ENCODE measurements around the gene AGAP1. TPM values are rescaled to one million over a fixed set of nuclear protein-coding genes. Genes with fewer than 3 reads are reported as not detected.

The AGAP1 gene
- total and polyA plus RNA-seq, 10 donors, result 1.1 to 26.6 (median 11.3) TPM

DNA sequence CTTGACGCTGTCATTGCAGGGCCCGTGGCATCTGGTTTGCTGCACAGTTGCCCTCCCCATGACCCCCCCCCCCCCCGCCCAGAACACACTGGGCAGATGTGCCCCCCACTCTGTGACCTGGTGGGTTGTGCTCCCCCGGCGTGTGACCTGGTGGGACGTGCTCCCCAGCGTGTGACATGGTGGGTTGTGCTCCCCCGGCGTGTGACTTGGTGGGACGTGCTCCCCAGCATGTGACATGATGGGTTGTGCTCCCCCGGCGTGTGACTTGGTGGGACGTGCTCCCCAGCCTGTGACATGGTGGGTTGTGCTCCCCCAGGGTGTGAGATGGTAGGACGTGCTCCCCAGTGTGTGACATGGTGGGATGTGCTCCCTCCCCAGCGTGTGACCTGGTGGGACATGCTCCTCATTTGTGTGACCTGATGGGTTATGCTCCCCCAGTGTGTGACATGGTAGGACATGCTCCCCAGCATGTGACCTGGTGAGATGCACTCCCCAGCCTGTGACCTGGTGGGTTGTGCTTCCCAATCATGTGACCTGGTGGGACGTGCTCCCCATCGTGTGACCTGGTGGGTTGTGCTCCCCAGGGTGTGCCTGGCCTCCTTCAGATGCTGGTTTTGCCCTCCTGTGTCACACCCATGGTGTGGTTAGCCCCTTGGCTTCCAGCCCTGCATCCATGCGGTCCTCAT lies 213.7 kb downstream of the AGAP1 start:
- intact Hi-C loops (cut with DNase I; ENCODE audit: low total_unique reads), result no loop called here
- TF ChIP-seq, protein P1, sequence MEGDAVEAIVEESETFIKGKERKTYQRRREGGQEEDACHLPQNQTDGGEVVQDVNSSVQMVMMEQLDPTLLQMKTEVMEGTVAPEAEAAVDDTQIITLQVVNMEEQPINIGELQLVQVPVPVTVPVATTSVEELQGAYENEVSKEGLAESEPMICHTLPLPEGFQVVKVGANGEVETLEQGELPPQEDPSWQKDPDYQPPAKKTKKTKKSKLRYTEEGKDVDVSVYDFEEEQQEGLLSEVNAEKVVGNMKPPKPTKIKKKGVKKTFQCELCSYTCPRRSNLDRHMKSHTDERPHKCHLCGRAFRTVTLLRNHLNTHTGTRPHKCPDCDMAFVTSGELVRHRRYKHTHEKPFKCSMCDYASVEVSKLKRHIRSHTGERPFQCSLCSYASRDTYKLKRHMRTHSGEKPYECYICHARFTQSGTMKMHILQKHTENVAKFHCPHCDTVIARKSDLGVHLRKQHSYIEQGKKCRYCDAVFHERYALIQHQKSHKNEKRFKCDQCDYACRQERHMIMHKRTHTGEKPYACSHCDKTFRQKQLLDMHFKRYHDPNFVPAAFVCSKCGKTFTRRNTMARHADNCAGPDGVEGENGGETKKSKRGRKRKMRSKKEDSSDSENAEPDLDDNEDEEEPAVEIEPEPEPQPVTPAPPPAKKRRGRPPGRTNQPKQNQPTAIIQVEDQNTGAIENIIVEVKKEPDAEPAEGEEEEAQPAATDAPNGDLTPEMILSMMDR (IDR thresholded peaks at IDR 0.05 in 8 of 11, conservative IDR thresholded peaks at IDR 0.05 in 3 of 11), result no peak
- TF ChIP-seq POLR2AphosphoS5 (IDR thresholded peaks at IDR 0.05) (no peak), POLR2A (IDR thresholded peaks at IDR 0.05) (no peak)
- Histone ChIP-seq H3K4me1 (no peaks in the 10 kb centered on the region), H3K27me3 (replicated peaks in 1 of 7) (no peaks in the 10 kb centered on the region), H3K9me3 (no peaks in the 10 kb centered on the region), H3K4me3 (no peak overlapping the region), H3K27ac (no peak overlapping the region), H3K36me3 (no peaks in the 10 kb centered on the region)
- 75 to 94% (median 90%) methylated on average over 8 to 18 of the region's 18 CpGs for WGBS, 5 donors
- DNase-seq, result no peak

DNA sequence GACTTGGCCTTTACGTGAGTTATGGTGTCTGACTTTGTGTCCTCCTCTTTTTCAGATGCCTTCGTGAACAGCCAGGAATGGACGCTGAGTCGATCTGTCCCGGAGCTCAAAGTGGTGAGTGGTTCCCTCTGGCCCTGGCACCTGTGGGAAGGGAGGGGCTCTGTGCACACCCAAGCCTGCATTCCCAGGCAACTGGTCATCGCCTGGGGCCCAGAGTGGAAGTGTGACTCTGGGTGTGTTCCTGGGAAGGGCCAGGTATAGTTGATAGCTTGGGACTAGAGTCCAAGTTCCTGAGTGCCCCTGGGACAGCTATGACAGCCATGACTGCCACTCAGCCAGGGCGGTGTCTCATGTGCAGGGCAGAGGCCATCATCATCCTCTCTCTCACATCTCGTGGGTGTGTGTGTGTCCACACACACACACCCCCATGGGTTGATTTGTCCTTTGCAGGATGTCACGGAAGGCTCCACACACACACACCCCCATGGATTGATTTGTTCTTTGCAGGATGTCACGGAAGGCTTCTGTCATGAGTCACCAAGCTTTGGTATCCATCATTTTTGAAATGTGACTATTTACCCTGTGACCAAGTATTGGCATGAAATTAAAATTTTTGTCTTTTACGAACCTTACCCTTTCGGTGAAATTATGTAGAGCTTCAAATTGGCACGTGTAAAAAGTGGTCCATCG lies 215.4 kb downstream of the AGAP1 start:
- H3K27me3 ChIP-seq (replicated peaks in 1 of 7), result no peaks in the 10 kb centered on the region
- 87 to 92% (median 89%) methylated on average over 13 to 14 of the region's 14 CpGs for WGBS, 5 donors
- no peak for DNase-seq
- no peaks in the 10 kb centered on the region for H3K9me3 ChIP-seq
- intact Hi-C loops (cut with DNase I; ENCODE audit: low total_unique reads), result no loop called here
- no peaks in the 10 kb centered on the region for H3K4me1 ChIP-seq
- TF ChIP-seq, protein P1 (IDR thresholded peaks at IDR 0.05 in 8 of 11, conservative IDR thresholded peaks at IDR 0.05 in 3 of 11), result no peak
- TF ChIP-seq POLR2AphosphoS5 (IDR thresholded peaks at IDR 0.05) (no peak), POLR2A (IDR thresholded peaks at IDR 0.05) (no peak)
- H3K4me3 ChIP-seq, result no peak overlapping the region
- H3K27ac ChIP-seq, result no peak overlapping the region
- H3K36me3 ChIP-seq, result no peaks in the 10 kb centered on the region

DNA sequence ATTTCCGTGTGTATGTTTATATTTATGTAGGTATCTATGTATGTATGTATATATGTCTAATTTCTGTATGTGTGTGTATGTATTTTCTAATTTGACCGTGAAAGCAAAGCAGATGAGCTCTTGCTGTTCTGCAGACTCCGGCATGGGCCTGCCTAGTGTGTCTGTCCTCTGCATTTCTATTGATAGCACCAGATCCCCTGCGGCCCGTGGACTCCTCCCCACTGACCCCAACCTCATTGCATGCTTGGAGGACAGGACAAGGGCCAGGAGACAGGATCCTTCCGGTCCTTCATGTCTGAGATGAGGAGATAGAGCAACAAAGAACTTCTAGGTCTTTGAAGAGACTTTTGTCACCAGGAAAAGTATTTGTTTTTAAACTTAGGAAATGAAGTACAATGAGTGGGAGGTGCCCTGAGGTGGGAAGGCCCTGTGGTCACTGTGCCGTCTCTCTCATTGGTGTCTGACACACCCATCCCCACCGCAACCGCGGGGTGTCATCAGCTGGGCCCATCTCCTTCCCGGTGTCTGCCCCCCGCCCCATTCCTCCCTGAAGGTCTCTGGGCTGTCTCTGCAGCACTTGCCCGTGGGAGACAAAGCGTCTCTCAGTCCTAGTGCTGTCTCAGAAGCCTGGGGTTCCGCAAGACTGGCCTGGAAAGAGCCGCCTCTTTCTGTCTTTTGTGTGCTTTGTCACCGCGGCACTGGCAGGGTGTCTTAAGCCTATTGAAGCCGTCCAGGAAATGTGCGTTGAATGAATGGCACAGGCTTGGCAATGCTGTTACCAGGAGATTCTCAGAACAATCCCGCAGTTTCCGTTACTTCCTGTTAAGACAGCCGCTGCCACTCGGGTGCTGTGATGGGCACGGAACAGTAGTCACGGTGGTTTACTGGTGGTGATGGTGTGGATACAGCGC lies 216.4 kb downstream of the AGAP1 start:
- Histone ChIP-seq H3K9me3 (no peaks in the 10 kb centered on the region), H3K36me3 (no peaks in the 10 kb centered on the region), H3K27ac (no peak overlapping the region), H3K4me1 (no peaks in the 10 kb centered on the region), H3K4me3 (no peak overlapping the region), H3K27me3 (replicated peaks in 1 of 7) (no peaks in the 10 kb centered on the region)
- intact Hi-C loops (cut with DNase I; ENCODE audit: low total_unique reads), result no loop called here
- DNase-seq, result no peak
- 84 to 91% (median 85%) methylated on average over 26 to 27 of the region's 27 CpGs for WGBS, 5 donors
- TF ChIP-seq POLR2AphosphoS5 (IDR thresholded peaks at IDR 0.05), result no peak
- TF ChIP-seq, protein P1 (IDR thresholded peaks at IDR 0.05 in 8 of 11, conservative IDR thresholded peaks at IDR 0.05 in 3 of 11), result no peak
- no peak for TF ChIP-seq POLR2A (IDR thresholded peaks at IDR 0.05)

Measured in spleen (tissue), 11 donors.